Non-pigmented ciliary epithelial cell (primary cell): ENCODE measurements around the gene DUSP22.
"Not testable (repeated sequence)": the region's sequence is repeated elsewhere in the genome, so short reads cannot be mapped to it uniquely, and the experiment has no call there.

ENCODE experiments used
- DNase-seq: peaks from one replicate; pipeline ENCODE4 v3.0.0-alpha.2; 2010; ENCODE audit warnings: low read depth

DUSP22 gene

DNA sequence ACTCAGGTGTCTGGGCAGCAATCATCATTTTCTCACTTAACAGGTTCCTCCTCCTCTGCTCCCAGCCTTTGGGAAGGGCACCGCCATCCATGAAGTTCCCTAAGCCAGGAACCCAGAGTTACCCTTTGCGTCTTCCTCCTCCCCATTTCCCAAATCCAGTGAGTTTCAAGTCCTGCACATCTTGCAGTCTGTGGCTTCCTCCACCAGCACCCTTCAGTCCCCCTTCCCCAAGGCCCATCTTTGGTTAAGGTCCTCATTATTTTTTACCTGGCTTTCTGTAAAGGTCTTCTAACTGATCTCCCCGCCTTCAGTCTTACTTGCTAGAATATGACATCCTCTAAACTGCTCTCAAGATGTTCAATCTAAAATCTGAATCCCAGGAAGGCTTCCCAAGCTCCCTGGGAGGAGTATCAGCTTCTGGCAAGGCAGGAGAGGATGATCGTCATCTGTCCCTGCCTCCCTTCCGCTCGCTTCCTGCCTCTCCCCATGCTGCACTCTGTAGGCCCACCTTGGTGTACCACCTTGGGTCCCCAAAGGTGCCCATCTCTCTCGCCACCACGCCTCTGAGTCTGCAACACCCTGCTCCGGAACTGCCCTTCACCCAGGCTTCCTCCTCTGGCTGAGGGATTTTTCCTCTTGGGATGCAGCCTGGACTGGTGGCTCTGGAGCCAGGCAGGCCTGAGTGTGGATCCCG, 11.4 kb upstream of the DUSP22 start:
- no peak for DNase-seq

DNA sequence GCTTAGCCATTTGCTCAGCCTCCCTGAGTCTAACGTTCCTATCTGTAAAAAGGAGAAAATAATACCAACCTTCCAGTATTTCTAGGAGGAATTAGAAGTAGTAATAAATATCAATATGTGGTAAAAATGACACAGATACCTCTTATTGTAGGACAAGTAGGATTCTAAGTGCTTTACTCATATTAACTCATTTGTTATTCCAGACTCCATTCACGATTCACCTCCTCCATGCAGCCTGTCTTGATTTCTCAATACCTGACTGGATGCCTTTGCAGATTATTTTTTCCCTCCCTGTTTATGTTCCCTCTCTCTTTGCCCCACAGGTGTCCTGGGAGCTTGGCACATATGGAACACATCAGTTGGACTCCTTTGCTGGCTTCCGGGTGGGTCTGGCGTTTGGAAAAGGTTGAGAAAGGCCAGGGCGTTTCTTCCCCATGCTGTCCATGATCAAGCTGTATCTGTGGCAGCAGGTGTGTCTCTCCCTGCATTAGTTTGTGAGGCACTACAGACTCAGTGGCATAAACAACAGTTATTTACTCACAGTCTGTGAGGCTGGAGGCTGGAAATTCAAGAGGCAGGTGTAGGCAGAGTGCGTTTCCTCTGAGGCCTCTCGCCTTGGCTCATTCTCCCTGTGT, 10.7 kb upstream of the DUSP22 start:
- no peak for DNase-seq

DNA sequence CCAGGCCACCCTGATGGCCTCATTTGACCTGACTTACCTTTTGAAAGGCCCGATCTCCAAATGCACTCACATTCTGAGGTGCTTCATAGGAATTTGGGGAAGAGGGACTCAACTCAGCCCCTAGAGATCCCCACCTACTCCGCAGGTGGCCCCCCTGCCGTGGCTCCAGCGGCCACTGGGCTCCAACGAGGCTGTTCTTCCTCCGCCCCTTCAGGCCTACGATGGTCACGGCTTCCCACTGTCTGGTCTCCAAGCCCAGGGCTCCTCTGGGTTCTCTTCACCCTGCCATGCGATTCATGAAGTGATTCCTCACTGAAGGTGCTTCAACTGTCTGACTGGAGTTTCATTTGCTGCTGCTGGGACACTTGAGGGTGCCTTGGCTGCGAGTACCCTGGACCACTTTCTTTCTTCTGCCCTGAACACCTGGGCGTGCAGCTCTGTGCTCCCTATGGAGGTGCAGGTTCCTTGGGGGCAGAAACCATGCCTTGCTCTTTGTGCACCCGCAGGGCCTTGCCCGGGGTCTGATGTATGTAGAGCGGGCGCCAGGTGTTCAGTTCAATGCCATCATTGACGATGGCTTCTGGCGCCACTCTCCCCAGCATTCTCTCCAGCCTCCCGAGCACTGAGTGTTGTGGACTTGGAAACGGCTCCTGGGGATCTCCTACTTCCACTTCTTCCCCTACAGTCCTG, 10.0 kb upstream of the DUSP22 start:
- DNase-seq: no peak

DNA sequence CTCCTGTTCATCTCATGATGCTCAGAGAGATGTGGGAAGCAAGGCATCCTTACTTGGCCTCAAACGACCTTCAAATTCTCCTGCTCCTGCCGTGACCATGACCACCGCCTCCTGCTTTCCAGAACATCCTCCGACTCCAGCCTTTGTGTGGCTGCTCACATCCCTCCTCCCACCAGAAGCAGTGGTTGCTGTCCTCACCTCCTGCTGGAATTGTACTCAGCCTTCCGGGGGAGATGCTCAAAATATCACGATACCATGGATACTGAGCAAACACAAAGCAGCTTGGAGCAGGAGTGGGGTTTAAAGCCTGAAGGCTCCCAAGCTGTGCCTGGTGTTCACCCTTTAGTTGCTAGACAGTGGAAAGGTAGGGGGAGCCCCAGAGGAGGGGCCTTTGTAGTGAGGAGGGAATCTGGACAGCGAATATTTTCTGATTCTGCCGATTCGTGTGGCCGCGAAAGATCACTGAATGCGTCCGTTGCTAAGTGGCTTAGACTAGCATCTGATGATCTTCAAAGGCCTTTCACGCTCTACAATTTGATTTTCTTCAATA, 9.3 kb upstream of the DUSP22 start:
- DNase-seq: no peak

DNA sequence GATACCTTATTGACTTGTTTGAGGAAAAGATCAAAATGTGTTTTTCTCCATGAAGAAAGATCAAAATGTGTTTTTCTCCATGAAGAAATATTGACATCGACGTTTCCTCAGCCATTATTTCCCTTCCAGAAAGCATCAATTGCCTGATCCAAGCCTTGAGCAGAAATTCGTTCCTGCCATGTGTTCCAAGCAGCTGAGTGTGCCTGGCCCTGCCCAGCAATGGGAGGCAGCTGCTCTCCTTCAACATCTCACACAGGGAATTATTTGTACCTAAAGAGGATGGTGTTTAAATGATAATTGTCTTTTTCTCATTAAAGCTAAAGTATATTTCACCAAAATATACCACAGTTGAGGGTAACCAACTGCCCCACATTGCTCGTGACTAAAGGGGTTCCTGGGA, 7.8 kb upstream of the DUSP22 start:
- DNase-seq: no peak

DNA sequence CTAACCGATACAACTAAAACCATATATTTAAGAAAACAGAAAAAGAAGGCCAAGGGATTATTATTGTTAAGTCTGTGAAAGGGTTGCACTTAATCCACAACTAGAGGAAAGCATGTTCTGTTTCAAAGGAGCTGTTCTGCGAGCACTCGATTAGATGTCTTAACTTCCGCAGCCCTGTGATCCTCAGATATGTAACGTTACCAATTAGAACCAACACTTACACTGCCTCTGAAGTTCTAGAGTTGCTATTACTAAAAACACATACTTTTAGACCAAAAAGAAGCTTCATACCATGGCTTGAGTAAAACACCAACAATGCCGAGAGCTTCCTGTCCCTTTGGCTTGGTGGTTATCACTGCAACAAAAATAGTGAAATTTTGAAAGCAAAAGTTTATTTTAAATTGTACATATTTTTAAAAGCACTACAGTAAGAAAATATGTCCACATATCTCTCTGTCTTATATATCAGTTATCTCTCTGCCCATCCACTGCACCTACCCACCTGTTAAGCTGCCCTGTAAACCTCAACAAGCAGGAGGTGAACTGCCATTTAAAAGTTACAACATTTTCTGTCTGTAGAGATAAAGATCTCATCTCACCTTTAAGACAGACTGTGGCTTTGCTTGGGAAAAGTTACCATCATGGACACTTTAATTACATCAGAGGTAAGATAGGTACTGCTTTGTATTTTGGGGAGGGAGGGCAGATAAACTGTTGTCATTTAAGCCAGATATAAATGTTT, 7.1 kb upstream of the DUSP22 start:
- DNase-seq: no peak

DNA sequence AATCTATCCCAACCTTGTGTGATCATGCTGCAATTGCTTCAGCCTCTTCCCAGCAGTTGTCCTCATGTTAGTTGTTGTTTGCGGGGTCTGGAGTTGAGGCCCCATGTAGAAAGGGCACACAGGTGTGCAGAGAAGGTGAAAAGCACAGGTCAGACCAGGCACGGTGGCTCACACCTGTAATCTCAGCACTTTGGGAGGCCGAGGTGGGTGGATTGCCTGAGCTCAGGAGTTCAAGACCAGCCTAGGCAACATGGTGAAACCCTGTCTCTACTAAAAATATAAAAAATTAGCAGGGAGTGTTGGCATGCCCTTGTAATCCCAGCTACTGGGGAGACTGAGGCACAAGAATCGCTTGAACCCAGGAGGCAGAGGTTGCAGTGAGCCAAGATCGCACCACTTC, 6.4 kb upstream of the DUSP22 start:
- not testable (repeated sequence) for DNase-seq

DNA sequence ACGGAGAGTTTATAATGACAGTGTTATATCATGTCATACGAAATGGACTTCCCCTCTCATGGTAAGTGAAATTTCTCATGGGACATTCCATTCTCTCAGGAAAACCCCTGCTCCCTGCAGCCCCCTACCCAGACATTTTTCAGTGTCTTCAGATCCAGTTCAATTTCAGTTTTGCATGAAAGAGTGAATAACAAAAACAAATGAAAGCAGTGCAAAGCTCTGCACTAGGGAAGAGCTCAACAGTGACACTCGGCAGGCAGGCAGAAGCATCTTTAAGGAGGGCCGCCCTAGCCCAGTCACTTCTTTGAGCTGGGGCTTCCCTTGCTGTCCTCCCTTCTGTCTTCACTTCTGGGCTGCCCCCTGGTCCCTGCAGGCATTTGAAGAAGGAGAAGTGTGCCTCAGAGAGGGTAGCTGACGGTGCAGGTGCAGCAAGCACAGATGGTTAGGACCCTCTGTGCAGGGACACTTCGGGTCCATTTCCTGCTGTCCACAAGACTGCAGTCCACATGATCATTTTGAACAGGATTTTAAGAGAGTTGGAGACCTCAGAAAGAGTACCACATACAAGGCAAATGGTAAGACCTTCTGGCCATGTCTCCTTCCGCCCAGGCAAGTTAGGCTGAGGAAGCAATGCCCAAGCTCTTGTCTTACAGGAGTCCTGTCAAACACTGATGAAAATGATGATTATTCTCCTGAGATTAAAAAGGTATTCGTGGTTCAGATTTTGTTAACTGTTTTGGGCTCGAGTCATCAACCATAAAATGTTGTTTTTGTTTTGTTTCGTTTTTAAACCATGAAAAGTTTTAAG, 5.4 kb upstream of the DUSP22 start:
- DNase-seq: no peak

DNA sequence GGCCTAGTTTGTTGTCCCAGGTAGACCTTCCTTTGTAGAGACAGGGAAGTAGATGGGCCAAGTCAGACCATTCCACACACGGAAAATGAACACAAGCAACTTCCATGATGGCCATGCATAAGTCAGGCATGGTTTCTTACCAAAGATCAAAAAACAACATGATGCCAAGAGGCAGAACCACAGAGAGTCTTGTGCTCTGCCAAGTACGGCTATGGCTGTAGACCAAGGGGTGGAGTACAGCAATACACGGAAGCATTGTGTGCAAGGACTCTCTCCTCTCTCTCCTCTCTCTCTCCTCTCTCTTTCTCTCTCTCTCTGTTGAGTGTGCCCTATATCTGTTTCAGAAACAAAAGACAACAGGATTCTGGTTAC, 4.8 kb upstream of the DUSP22 start:
- DNase-seq: no peak

DNA sequence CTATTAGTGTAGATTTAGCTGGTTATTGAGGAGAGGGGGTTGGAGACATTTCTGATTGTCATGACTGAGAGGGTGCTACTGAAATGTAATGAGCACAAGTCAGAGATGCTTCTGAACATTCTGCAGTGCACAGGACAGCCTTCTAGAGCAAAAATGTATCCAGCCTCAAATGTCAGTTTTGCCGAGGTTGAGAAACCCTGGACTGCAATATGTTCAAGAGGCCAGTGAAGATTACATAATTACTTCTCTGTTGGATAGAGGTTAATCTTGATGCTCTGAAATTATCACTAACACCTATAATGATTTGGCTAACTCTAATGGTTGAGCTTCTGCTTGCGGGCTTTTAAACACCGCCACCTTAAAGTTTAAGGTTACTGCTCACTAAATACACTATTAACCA, 3.4 kb upstream of the DUSP22 start:
- no peak for DNase-seq

DNA sequence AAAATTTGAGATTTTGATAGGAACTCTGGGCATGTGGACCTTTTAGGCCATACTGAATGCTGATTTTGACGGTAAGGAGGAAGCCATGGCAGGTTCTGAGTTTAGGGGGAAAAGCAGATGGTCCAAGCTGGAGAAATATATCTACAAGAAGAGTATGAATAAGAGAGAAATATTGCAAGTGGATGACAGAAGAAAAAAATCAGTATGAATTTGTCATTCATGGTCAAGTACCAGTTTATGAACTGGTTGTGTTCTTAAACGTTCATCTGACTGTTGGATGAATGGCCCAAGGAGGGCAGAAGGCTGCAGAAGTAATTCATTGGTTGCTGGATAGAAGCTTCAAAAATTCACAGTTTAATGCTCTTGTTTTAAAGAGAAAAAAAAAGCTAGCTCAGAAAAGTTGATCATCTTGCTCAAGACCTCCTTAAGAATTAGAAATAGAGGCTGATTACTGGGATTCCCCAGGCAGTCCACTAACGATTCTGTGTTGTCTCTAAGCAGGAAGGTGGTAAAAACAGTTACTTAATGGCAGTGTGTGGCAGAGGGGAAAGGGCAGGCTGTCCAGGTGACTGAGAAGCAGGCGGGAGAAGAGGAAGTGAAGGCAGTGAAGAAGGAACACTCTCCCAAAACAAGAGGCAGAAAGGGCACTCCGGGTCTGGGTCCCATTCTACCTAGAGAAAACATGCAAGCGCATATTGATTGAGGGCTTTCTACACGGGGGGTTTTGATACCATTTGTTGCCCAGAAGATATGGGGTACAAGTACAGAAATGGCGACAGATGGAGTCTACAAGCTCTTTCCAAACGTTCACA, 2.0 kb upstream of the DUSP22 start:
- DNase-seq: no peak

DNA sequence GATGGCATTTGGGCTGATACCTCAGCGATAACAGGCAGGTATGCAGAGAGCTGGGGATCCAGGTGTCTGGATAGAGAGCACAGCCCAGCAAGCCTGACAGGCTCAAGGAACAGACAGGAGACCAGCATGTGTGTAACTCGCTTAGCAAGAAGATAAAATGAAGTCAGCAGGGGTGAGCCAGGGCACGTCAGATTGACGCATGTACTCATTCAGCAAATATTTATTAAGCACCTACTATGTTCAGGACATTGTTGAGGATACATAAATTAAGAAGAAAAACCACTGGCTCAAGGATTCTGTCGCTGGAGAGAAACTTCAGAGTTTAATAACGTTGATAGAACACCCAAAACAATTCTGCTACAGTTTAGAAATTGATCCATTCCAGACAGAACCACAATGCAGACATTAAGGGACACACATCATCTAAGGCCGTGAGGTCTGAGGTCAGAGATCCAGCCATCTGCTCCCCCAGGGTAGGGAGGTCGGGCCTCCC, 1.0 kb upstream of the DUSP22 start:
- DNase-seq: no peak

DNA sequence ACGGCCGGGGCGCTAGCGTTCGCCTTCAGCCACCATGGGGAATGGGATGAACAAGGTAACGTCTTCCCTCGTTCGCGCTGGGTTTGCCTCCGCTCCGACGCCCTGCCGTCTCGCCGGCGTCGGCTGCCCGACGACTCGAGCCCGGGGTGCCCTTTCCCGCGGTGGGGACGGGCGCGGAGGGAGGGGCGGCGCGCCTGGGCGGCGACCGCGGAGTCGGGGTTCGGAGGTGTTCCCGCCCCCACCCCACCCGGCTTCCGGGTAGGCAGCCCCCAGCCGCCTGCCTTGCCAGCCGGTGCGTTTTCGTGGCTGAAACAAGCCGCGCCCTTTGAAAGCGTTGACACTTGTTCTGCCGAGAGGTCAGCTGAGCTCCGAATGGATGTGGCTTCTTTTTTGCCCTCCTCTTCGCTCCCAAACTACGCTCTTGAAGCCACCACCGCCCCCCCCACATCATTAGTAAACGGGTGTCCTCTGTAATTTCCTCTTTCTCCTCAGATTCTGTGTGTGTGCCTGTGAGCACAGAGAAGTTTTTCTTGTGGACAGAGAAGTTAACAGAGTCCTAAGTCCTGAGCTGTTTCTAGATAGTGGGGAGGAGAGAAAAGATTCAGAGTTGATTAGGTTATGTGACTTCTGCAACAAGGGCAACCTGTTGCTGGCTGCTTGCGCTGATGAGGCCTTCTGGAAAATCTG, 362 bp downstream of the DUSP22 start:
- DNase-seq: no peak

DNA sequence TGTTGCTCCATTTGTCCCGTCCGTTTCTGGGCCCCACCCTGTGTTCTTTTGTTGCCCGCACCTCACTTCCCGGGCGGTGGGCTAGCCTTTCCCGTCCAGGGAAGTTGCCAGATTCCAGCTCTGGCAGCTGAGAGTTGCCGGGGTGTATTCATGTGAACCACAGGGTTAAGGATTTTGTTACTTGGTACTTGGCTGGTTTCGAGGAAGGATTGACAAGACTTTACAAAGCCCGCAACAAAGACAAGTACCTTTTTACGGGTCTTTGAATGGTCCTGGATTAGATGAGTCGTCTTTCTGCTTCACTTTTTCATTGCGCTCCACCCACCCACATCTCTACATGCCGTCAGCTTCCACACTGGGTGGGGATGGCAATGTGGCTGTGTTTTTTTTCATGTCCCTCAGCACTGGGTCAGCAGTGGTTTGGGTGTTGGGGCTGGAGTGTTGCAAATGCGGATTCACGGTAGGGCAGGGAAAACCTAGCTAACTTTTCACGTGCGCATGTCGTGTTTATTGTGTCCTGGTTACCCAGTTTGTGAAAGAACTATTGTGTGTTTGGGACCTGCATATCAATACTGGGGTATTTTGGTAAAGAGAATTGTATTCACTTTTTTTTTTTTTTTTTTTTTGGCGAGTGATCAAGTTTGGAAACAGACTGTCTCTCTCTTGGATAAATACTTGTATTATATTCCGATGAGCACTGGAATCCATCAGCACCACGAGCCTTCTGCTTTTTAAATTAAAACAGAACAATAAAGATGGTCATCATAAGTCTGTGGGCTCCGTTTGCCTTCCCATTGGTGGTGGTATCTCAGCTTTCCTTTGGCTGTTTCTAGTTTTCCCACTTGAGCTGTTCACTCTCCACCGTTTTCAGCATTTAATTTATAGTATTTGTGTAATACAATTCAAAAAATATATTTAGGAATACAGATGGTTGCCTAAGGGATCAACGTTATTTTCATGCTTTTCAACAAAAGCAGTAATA, 1.2 kb downstream of the DUSP22 start:
- DNase-seq: no peak

DNA sequence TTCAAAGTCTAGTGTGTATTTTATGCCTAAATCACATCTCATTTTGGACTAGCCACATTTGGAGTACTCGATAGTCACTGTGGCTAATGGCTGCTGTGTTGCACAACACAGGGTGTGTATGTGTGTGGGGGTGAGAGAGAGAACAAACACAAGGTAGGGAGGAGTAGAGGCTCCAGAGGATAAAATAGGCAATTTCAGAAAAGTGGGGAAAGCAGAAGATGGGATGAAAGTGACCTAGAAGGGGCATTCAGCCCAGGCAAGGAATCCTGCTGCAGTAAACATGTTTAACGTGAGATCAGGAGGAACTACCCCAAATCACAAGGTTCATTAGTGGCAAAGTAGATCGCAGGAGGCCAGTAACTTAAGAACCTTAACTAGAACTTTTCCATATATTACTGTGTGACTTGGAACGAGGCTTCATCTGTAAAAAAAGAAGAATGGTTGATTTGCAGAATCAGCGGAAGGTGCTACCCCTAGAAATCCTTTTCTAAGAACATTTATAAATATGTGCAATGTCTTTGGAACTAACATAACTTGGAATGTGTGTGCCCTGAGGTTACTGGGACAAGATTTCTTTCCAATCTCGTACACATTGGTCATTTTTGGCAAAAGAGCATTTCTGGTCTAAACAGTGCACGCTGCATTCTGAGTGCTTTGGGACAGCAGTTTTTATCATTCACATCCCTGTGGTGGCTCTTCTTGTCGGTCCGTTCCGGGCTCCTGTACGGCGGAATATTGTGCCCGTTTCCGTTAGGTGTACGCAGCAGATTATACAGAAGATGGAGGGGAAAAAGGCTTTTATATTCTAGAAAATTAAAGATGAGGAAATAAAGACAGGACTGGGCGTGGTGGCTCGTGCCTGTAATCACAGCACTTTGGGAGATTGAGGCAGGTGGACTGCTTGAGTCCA, 2.6 kb downstream of the DUSP22 start:
- DNase-seq: no peak

DNA sequence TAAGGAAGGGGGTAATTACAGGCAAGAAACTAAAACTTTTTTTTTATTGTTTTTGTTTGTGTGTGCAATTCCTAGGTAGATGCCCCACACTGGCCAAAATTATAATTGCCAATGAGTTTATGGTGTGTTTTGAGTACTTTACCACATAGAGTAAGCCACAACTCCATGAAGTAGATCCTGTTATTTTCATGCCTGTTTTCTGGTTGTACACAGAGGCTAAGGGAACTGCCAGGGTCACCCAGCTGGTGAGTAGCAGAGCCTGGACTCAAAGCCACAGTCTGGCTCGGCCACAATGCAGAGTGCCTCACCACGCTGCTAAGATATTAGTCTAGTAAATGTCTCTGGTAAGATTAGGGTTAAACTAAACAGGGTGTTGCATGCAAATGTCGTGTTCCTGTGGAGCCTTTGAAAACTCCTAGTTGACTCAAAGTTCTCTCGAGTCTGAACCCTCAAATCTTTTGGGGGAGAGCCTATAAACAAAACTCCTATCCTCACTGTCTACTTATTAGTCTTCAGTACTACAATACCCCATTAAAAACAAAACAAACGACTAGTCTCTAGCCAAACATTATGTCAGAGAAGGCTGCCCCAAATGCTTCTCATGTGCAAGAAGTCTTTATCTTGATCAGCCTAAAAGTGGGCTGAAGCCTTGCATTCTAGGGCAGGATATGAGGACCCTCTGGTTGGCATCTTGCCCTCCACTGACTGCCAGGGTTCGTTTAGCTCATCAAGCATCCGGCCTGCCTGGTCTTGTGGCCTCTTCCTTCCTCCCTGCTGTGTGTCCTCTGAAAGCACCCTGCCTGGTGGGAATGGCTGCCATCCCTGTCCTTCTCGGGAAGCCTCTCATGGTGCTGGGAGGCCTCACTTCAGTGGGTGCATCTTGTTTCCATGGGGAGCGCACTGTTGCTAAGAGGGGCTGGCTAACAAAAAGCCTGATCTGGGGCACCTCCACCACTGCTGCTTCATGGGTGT, 4.2 kb downstream of the DUSP22 start:
- no peak for DNase-seq
